ENCODE measurements around the gene RTP3.
"Not testable (repeated sequence)": the region's sequence is repeated elsewhere in the genome, so short reads cannot be mapped to it uniquely, and the experiment has no call there.

Gene RTP3

DNA sequence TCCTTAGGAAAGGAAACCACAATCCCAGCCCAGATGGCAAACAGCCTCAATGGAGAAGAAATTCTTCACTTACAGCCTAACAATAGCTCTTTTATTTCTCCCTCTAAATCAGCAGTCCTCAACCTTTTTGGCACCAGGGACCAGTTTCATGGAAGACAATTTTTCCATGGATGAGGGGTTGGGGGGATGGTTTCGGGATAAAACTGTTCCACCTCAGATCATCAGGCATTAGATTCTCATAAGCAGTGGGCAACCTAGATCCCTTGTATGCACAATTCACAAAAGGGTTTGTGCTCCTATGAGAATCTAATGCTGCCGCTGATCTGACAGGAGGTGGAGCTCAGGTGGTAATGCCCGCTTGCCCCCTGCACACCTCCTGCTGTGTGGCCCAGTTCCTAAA lies 50.8 kb downstream of the RTP3 start:
- not testable (repeated sequence) for DNase-seq (ENCODE audit: low spot score)

DNA sequence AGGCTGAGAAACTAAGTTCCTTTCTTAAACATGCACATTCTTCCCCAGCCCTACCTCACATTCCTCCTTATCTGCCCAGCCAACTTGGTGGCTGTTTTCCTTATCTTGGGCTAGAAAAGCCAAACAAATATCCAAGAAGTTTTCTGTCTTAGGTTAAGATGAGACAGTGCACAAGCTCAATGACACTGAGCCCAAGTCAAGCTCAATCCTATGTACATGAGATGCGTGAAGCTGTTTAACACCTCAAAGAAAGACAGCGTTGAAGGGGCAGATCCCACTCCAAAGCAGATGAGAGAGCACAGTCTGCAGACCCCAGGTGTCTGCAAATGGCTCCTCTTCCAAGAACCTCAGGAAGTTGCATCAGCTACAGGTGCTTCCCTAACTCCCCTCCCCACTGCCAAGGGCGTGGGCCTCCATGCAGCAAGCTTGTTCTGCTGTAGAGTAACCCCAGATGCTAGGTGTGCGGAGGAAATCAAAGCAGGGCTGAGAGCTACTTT lies 51.7 kb downstream of the RTP3 start:
- no peak for DNase-seq (ENCODE audit: low spot score)

DNA sequence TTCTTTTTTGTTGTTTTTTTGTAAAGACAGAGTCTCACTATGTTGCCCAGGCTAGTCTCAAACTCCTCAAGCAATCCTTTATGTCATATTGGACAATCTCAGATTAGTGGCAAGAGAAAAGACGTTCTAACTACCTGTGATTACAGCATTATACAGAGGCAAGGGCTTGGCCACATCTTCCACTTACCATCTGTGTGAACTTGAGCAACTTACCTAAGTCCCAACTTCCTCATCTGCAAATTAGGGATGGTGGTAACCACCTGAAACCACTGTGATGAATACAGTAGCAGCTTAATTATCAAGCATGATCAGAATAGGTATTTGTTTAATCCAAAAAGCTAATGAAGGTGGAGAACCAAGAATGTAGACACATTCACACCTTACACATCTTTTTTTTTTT lies 52.2 kb downstream of the RTP3 start:
- no peak for DNase-seq (ENCODE audit: low spot score)
